AG09319 (cell line): ENCODE measurements around the gene LRCH2.

Experiments used
- DNase-seq: peaks from one replicate; pipeline ENCODE4 v3.0.0-alpha.2; 2010; ENCODE audit warnings: low read depth; ENCODE audit errors: extremely low read depth
- TF ChIP-seq, protein P1 (sequence below): IDR thresholded peaks from 2 replicates; pipeline ENCODE4 v1.5.1; 2011; ENCODE audit warnings: low read depth, mild to moderate bottlenecking, inconsistent platforms, low read length, moderate library complexity

LRCH2 gene

GRCh38 chrX:115065304-115065703, 168.6 kb downstream of the LRCH2 start:
- TF ChIP-seq, protein P1, sequence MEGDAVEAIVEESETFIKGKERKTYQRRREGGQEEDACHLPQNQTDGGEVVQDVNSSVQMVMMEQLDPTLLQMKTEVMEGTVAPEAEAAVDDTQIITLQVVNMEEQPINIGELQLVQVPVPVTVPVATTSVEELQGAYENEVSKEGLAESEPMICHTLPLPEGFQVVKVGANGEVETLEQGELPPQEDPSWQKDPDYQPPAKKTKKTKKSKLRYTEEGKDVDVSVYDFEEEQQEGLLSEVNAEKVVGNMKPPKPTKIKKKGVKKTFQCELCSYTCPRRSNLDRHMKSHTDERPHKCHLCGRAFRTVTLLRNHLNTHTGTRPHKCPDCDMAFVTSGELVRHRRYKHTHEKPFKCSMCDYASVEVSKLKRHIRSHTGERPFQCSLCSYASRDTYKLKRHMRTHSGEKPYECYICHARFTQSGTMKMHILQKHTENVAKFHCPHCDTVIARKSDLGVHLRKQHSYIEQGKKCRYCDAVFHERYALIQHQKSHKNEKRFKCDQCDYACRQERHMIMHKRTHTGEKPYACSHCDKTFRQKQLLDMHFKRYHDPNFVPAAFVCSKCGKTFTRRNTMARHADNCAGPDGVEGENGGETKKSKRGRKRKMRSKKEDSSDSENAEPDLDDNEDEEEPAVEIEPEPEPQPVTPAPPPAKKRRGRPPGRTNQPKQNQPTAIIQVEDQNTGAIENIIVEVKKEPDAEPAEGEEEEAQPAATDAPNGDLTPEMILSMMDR: no peak
- DNase-seq: no peak
